B cell (primary cell): ENCODE data around the gene ZC3H18. TPM values are rescaled to one million over a fixed set of nuclear protein-coding genes. Genes with fewer than 3 reads are reported as not detected.

Experiments used
- ATAC-seq: fragments of 200-7000 bp; cut with Tn5 transposase; one replicate; pipeline ENCODE4 v1.10.0; 2021; ENCODE audit warnings: low read depth, mild to moderate bottlenecking, moderate number of reproducible peaks, moderate library complexity
- CTCF ChIA-PET: fragments of 350-600 bp; sonication (Branson Sonifier 250); formaldehyde crosslinking; loops from one replicate; lab custom pipeline; 2021; ENCODE audit warnings: antibody characterized with exemption, inconsistent platforms; lab: Charles Lee
- POLR2A ChIA-PET: fragments of 350-600 bp; sonication (Branson Sonifier 250); formaldehyde crosslinking; loops from one replicate; lab custom pipeline; 2021; ENCODE audit warnings: antibody characterized with exemption; lab: Charles Lee
- DNase-seq: peaks from one replicate; pipeline ENCODE4 v3.0.0; 2013
- H2AFZ ChIP-seq: 2 replicates; pipeline ENCODE4 v1.6.1; 2012; ENCODE audit warnings: mild to moderate bottlenecking, low read depth, low read length; ENCODE audit not compliant: insufficient read depth, poor library complexity, severe bottlenecking
- H3K27ac ChIP-seq, 2 donors: 1 replicate in 1 of 2; 2 replicates in 1 of 2; pipeline ENCODE4 v1.5.1; 2012 to 2013; ENCODE audit warnings: low read length in 2 of 2, mild to moderate bottlenecking in 2 of 2, moderate library complexity in 1 of 2
- H3K27me3 ChIP-seq, 4 experiments: fragments of 200-600 bp in 1 of 4; sonication (generic) in 1 of 4; replicated peaks in 1 of 4; 1 replicate in 2 of 4; 2 replicates in 2 of 4; pipeline versions ENCODE4 v1.6.1 to v1.7.0; 2013 to 2016; ENCODE audit warnings: low read length in 3 of 4, mild to moderate bottlenecking in 2 of 4, mixed read lengths in 1 of 4, moderate library complexity in 1 of 4; ENCODE audit not compliant: insufficient read depth in 4 of 4, control insufficient read depth in 3 of 4; ENCODE audit errors: control extremely low read depth in 1 of 4
- H3K36me3 ChIP-seq, 2 experiments: replicated peaks in 1 of 2; 1 replicate in 1 of 2; 2 replicates in 1 of 2; pipeline versions ENCODE4 v1.6.1 to v1.7.1; 2013; ENCODE audit warnings: low read length in 1 of 2; ENCODE audit not compliant: insufficient read depth in 2 of 2, control insufficient read depth in 1 of 2; ENCODE audit errors: control extremely low read depth in 1 of 2, extremely low read depth in 1 of 2
- H3K4me1 ChIP-seq, 2 donors: fragments of 200-600 bp in 1 of 2; sonication (generic) in 1 of 2; 1 replicate in 1 of 2; 2 replicates in 1 of 2; pipeline versions ENCODE4 v1.5.1 to v1.6.1; 2013 to 2017; ENCODE audit warnings: low read length in 2 of 2; ENCODE audit not compliant: control insufficient read depth in 2 of 2, insufficient read depth in 2 of 2
- H3K4me2 ChIP-seq: replicated peaks from 2 replicates; pipeline ENCODE3; 2012; ENCODE audit warnings: mild to moderate bottlenecking, low read depth, low read length; ENCODE audit not compliant: poor library complexity, severe bottlenecking
- H3K4me3 ChIP-seq, 5 experiments: fragments of 200-600 bp in 1 of 5; sonication (generic) in 1 of 5; 1 replicate in 3 of 5; 2 replicates in 2 of 5; pipeline versions ENCODE4 v1.5.1 to v1.7.0; 2011 to 2016; ENCODE audit warnings: low read length in 4 of 5, mild to moderate bottlenecking in 4 of 5, low read depth in 2 of 5, control low read depth in 1 of 5, moderate library complexity in 1 of 5; ENCODE audit not compliant: insufficient read depth in 1 of 5; ENCODE audit errors: control extremely low read depth in 1 of 5, extremely low read depth in 1 of 5
- H3K79me2 ChIP-seq: fragments of 200-600 bp; sonication (generic); one replicate; pipeline ENCODE4 v1.6.0; 2016; ENCODE audit warnings: low read length; ENCODE audit not compliant: control insufficient read depth, insufficient read depth
- H3K9ac ChIP-seq: fragments of 200-600 bp; sonication (generic); 2 replicates; pipeline ENCODE4 v1.6.1; 2017; ENCODE audit warnings: mild to moderate bottlenecking, low read length, moderate library complexity
- H3K9me3 ChIP-seq, 3 donors: one replicate each; pipeline versions ENCODE4 v1.6.1 to v1.7.1; 2013; ENCODE audit warnings: low read length in 2 of 3; ENCODE audit not compliant: control insufficient read depth in 2 of 3, insufficient read depth in 1 of 3; ENCODE audit errors: control extremely low read depth in 1 of 3
- H4K20me1 ChIP-seq: 2 replicates; pipeline ENCODE4 v1.6.0; 2012; ENCODE audit warnings: mild to moderate bottlenecking, low read length; ENCODE audit not compliant: insufficient read depth, control insufficient read depth, poor library complexity, severe bottlenecking
- H3K27ac Mint-ChIP-seq: one replicate; pipeline ENCODE4 v1.8.0; 2021; ENCODE audit warnings: mixed read lengths
- H3K27me3 Mint-ChIP-seq: one replicate; pipeline ENCODE4 v1.8.0; 2021; ENCODE audit warnings: mixed read lengths
- H3K4me1 Mint-ChIP-seq: one replicate; pipeline ENCODE4 v1.8.0; 2021; ENCODE audit warnings: mixed read lengths
- H3K4me3 Mint-ChIP-seq: one replicate; pipeline ENCODE4 v1.8.0; 2021; ENCODE audit warnings: mixed read lengths
- H3K9me3 Mint-ChIP-seq: one replicate; pipeline ENCODE4 v1.8.0; 2022; ENCODE audit warnings: mixed read lengths; ENCODE audit not compliant: insufficient read depth
- EZH2 ChIP-seq: IDR thresholded peaks from 2 replicates; pipeline ENCODE4 v1.6.1; 2012; ENCODE audit warnings: borderline replicate concordance, low read depth, mild to moderate bottlenecking, moderate library complexity, low read length; ENCODE audit not compliant: insufficient read depth, poor library complexity, severe bottlenecking
- WGBS: methylation state at CpG from one replicate; pipeline ENCODE4 v1.1.5; 2013; ENCODE audit warnings: missing lambda C conversion rate; ENCODE audit not compliant: insufficient coverage; 5-methylcytosine and 5-hydroxymethylcytosine counted together
- intact Hi-C: fragments of 100-400 bp; cut with micrococcal nuclease; formaldehyde crosslinking; loops from one replicate; pipeline ENCODE4 v1.10.0; 2022
- polyA plus RNA-seq: library from polyadenylated mRNA; depleted of rRNA; stranded (reverse); fragments of >200 nt; gene quantifications from 2 replicates; pipeline ENCODE4 v1.2.3, GENCODE V29; 2012
- total RNA-seq, 2 donors: library from RNA; stranded (reverse); fragments of 120-200 nt in 1 of 2; gene quantifications; 1 replicate in 1 of 2; 2 replicates in 1 of 2; pipeline versions ENCODE4 v1.2.3 to v1.2.4, GENCODE V29; 2013 to 2022
- TF ChIP-seq, protein P1 (sequence below): fragments of 200-600 bp; IDR thresholded peaks from one replicate; pipeline ENCODE4 v1.8.0; 2022; ENCODE audit warnings: antibody characterized with exemption, mild to moderate bottlenecking

Gene ZC3H18
- total and polyA plus RNA-seq, 2 donors (not counting 1 experiment from before 2014, with no cell fraction given) = 40.4 to 74.2 TPM

DNA sequence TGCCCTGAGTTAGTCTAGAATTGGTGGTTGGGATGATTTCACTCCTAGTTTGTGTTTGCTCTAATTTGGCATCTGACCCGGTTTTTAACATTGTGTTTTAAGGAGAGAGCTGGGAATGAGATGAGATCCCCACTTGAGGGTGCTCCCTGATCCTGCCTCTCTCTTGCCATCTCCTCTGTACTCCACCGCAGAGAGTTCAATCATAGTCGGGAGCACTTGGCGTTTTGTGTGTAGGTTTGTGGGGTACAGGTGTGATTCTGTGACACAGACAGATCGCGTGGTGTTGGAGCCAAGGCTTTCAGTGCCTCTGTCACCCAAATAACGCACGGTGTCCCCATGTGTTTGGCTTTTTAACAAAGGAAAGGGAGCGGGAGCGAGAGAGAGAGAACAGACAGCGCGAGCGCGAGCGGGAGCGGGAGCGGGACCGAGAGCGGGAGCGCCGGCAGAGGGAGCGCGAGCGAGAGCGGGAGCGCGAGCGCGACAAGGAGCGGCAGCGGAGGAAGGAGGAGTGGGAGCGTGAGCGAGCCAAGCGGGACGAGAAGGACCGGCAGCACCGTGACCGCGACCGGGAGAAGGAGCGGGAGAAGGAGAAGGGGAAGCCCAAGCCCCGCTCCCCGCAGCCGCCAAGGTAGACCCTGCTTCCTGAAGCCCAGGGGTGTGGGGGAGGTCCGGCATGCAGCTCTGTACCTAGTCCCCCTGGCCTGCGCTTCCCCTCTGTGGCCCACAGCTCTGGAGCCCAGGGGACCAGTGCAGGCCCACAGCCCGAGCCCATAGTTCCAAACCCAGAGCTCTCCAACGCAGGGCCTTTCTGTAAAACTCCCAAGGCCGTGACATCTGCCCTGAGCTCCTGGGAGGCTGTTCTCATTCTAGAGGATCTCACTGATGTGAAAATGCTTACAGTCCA is 41.0 kb downstream of the ZC3H18 start:
- ChIA-PET CTCF (no interaction called here), POLR2A (no interaction called here)
- Mint-ChIP-seq H3K9me3 (no peaks in the 10 kb centered on the region), H3K27ac (no peak overlapping the region), H3K27me3 (no peaks in the 10 kb centered on the region), H3K4me3 (no peak overlapping the region), H3K4me1 (peaks cover 17% of the 10 kb centered on the region)
- Histone ChIP-seq H3K79me2 (peaks cover 75% of the 10 kb centered on the region), H3K9me3 (no peaks in the 10 kb centered on the region), H3K27ac (no peak overlapping the region), H3K27me3 (no peaks in the 10 kb centered on the region), H4K20me1 (peaks cover 60% of the 10 kb centered on the region), H3K9ac (no peak overlapping the region), H3K36me3 (peaks cover 0 to 65% of the 10 kb centered on the region in 2 experiments), H2AFZ (no peak overlapping the region), H3K4me1 (peaks cover 7 to 18% of the 10 kb centered on the region in 2 donors), H3K4me2 (no peak overlapping the region), H3K4me3 (no peak overlapping the region)
- no peak for ATAC-seq
- DNase-seq = no peak
- no peak for TF ChIP-seq EZH2
- TF ChIP-seq, protein P1, sequence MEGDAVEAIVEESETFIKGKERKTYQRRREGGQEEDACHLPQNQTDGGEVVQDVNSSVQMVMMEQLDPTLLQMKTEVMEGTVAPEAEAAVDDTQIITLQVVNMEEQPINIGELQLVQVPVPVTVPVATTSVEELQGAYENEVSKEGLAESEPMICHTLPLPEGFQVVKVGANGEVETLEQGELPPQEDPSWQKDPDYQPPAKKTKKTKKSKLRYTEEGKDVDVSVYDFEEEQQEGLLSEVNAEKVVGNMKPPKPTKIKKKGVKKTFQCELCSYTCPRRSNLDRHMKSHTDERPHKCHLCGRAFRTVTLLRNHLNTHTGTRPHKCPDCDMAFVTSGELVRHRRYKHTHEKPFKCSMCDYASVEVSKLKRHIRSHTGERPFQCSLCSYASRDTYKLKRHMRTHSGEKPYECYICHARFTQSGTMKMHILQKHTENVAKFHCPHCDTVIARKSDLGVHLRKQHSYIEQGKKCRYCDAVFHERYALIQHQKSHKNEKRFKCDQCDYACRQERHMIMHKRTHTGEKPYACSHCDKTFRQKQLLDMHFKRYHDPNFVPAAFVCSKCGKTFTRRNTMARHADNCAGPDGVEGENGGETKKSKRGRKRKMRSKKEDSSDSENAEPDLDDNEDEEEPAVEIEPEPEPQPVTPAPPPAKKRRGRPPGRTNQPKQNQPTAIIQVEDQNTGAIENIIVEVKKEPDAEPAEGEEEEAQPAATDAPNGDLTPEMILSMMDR = no peak
- intact Hi-C loops = no loop called here
- 97% methylated on average over 44 of the region's 49 CpGs for WGBS

DNA sequence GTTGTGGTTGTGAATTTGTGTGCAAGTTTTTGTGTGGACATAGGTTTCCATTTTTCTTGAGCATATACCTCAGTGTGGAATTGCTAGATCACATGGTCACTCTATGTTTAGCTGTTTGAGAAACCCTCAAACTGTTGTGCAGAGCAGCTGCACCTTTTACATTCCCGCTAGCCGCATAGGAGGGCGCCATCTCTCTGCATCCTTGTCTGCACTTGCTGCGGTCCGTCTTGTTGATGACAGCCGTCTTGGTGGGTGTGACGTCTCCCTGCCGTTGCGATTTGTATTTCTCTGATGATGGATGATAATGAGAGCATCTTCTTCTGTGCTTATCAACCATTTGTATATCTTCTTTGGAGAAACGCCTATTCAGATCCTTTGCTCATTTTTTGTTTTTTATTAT is 43.1 kb downstream of the ZC3H18 start:
- ATAC-seq = no peak
- H3K79me2 ChIP-seq = peaks cover 88% of the 10 kb centered on the region
- no peak for DNase-seq
- H3K27me3 ChIP-seq = no peaks in the 10 kb centered on the region
- no peak overlapping the region for H2AFZ ChIP-seq
- H3K36me3 ChIP-seq = peaks cover 0 to 71% of the 10 kb centered on the region in 2 experiments
- Mint-ChIP-seq H3K9me3 (no peaks in the 10 kb centered on the region), H3K4me1 (peaks cover 5% of the 10 kb centered on the region), H3K27ac (no peak overlapping the region), H3K4me3 (no peak overlapping the region), H3K27me3 (no peaks in the 10 kb centered on the region)
- H3K27ac ChIP-seq = no peak overlapping the region
- H3K4me2 ChIP-seq = no peak overlapping the region
- no peak overlapping the region for H3K4me3 ChIP-seq
- H3K9ac ChIP-seq = no peak overlapping the region
- ChIA-PET POLR2A (no interaction called here), CTCF (no interaction called here)
- H4K20me1 ChIP-seq = peaks cover 73% of the 10 kb centered on the region
- TF ChIP-seq EZH2 = no peak
- TF ChIP-seq, protein P1 = no peak
- H3K9me3 ChIP-seq = no peaks in the 10 kb centered on the region
- peaks cover 0 to 6% of the 10 kb centered on the region in 2 donors for H3K4me1 ChIP-seq
- intact Hi-C loops = no loop called here
- 95% methylated on average over 7 of the region's 10 CpGs for WGBS
